Measurements from ENCODE around the gene PCBP3.

- TF ChIP-seq CTCF (IDR thresholded peaks at IDR 0.05) (no peak), TCF7L2 (IDR thresholded peaks at IDR 0.05; ENCODE audit: low read depth, low read length) (no peak), POLR2AphosphoS5 (IDR thresholded peaks at IDR 0.05; ENCODE audit: low read depth, low read length) (no peak)
These were observed 12.0 kb upstream of the PCBP3 start for GRCh38 chr21:45631540-45631939.

All from Panc1 (cell line).